H1 (cell line): ENCODE data around the gene PHF1. TPM values are rescaled to one million over a fixed set of nuclear protein-coding genes. Genes with fewer than 3 reads are reported as not detected.

Experiments
- BRCA1 ChIP-seq: IDR thresholded peaks from 2 replicates; pipeline ENCODE4 v1.6.1; 2012; ENCODE audit warnings: low read depth, low read length, improper control_type of control experiment
- CHD2 ChIP-seq: IDR thresholded peaks from 2 replicates; pipeline ENCODE4 v1.6.1; 2012; ENCODE audit warnings: low read length, improper control_type of control experiment
- EZH2 ChIP-seq: fragments of 200-600 bp; sonication (generic); IDR thresholded peaks from 2 replicates; pipeline ENCODE4 v1.7.1; 2012; ENCODE audit warnings: low read depth, mild to moderate bottlenecking, moderate library complexity, low read length, inconsistent platforms; ENCODE audit not compliant: severe bottlenecking
- SAP30 ChIP-seq: fragments of 300-600 bp; sonication (generic); IDR thresholded peaks from 2 replicates; pipeline ENCODE4 v1.7.1; 2012; ENCODE audit warnings: low read length, moderate library complexity, mild to moderate bottlenecking, inconsistent platforms; ENCODE audit not compliant: insufficient read depth, insufficient replicate concordance
- SIN3A ChIP-seq, 2 experiments: IDR thresholded peaks in 1 of 2; conservative IDR thresholded peaks in 1 of 2; 2 replicates each; pipeline ENCODE4 v1.6.1; 2011 to 2012; ENCODE audit warnings: low read length in 2 of 2, improper control_type of control experiment in 1 of 2, low read depth in 1 of 2, mild to moderate bottlenecking in 1 of 2
- polyA plus RNA-seq, 7 experiments: library from polyadenylated mRNA; depleted of rRNA in 3 of 7; stranded (reverse) in 5 of 7; unstranded in 2 of 7; fragments of >200 nt in 5 of 7; fragments of 200-250 nt in 2 of 7; gene quantifications; 1 replicate in 5 of 7; 2 replicates in 1 of 7; 4 replicates in 1 of 7; pipeline versions ENCODE4 v1.2.1 to v1.2.3, GENCODE V29; 2011 to 2013; ENCODE audit warnings: missing spikeins in 2 of 7, mixed read lengths in 2 of 7
- total RNA-seq: library from RNA; stranded (reverse); fragmentation: NEBNext Ultra II Directional; extraction: Animal tissue kit (Norgen Biotek cat#: 25700); gene quantifications from 2 replicates; pipeline ENCODE4 v1.2.1, GENCODE V29; 2021
- TF ChIP-seq, protein P1 (sequence below): IDR thresholded peaks from 2 replicates; pipeline ENCODE4 v1.6.1; 2012; ENCODE audit warnings: low read length, inconsistent platforms

PHF1 gene
- total and polyA plus RNA-seq, 2 of the 8 experiments (the other 6 are each of a cell fraction or from before 2014, with no cell fraction given) = 47.3 to 78.6 TPM

- TF ChIP-seq BRCA1 = no peak
- TF ChIP-seq CHD2 = no peak
- no peak for TF ChIP-seq SIN3A (conservative IDR thresholded peaks at IDR 0.05 in 1 of 2, IDR thresholded peaks at IDR 0.05 in 1 of 2; ENCODE audit: low read depth in 1 of 2, low read length in 2 of 2)
- no peak for TF ChIP-seq EZH2
- TF ChIP-seq, protein P1, sequence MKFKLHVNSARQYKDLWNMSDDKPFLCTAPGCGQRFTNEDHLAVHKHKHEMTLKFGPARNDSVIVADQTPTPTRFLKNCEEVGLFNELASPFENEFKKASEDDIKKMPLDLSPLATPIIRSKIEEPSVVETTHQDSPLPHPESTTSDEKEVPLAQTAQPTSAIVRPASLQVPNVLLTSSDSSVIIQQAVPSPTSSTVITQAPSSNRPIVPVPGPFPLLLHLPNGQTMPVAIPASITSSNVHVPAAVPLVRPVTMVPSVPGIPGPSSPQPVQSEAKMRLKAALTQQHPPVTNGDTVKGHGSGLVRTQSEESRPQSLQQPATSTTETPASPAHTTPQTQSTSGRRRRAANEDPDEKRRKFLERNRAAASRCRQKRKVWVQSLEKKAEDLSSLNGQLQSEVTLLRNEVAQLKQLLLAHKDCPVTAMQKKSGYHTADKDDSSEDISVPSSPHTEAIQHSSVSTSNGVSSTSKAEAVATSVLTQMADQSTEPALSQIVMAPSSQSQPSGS = no peak
- TF ChIP-seq SAP30 = no peak
Measured at GRCh38 chr6:33438978-33439594, 28.3 kb downstream of the PHF1 start (continued).
